NCI-H345 (cell line): ENCODE data around the gene C11orf65.
A peak's percentile ranks its signal among the peaks of the same experiment; 100 is the strongest.

Source experiments
- DNase-seq: peaks from one replicate; lab custom pipeline; 2025; lab: John Stamatoyannopoulos, UW

C11orf65 gene

GRCh38 chr11:108368134-108368533 is 99.2 kb downstream of the C11orf65 start:
- DNase-seq, result no peak

DNA sequence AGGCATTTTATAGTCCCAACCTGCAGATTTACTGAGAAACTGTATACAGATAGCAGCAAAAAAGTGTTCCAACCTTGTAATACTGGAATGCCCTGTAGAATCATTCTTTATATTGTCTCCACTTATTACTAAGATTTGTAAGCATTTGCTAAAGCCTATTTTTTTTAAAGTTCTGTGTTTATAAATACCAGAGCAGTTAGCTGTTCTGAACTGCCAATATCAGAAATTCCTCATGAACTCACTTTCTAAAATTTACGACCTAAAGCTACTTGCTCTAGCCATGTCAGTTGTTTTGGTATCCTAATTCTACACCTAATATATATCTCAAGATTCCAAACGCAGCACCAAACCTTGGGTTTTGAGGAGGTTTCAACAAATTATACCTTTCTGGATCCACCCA is 103.2 kb downstream of the C11orf65 start:
- DNase-seq, result no peak

DNA sequence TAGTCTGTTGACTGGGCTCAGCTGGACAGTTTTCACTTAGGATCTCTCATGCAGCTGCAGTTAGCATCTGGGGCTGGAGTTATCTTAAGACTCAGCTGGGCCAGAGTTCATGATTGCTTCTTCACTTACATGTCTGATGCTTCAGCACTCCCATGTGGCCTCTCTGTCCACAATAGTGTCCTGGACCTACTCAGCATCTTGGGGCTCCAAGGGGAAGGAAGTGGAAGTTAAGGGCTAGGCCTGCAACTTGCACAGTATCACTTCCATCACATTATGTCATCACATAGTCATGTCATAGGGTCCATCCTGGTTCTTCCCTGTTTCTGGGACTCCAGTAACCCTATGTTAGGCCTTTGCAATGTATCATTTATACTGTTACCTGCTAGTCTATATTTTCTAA is 115.9 kb downstream of the C11orf65 start:
- DNase-seq, result no peak

GRCh38 chr11:108346451-108346850 is 120.9 kb downstream of the C11orf65 start:
- no peak for DNase-seq

- no peak for DNase-seq
Measured at GRCh38 chr11:108345767-108346166, 121.6 kb downstream of the C11orf65 start.

- no peak for DNase-seq
Measured at GRCh38 chr11:108343714-108344113, 123.6 kb downstream of the C11orf65 start.

DNA sequence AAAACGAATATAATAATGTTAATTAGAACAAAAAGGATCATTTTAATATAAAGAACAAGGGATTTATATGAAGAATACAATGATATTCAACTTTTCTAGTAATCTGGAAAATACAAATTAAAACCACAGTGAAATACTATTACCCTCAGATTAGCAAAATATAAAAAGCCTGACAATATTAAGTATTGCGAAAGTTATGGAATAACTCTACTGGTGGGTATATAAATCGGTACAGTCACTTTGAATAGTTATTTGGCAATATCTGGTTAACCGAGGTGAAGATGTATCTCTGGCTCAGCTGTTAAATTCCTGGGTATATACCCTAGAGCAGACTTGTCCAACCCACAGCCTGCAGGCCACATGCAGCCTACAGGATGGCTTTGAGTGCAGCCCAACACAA is 125.7 kb downstream of the C11orf65 start:
- DNase-seq, result no peak

DNA sequence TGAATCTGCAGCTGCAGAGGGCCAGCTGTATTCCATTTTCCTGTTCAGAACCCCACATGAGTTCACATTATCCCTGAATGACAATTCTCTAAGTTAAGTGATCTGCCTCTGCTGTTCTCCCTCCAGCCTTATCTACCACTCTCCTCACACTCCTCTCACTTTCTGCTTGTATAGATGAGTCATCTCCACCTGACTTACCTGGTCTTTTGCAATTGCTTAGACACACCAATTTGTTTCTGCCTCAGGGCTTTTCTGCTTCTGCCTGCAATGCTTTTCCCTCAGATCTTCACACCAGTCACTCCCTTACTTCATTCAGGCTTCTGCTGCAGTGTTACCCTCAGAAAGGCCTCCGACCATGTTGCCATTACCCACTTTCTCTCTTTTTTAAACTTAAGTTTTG is 126.4 kb downstream of the C11orf65 start:
- DNase-seq, result peak; percentile 36

- DNase-seq, result no peak
Measured at GRCh38 chr11:108338750-108339149, 128.6 kb downstream of the C11orf65 start.

GRCh38 chr11:108333403-108333899 is 133.9 kb downstream of the C11orf65 start:
- DNase-seq, result no peak
